GM19395 (cell line): Measurements from ENCODE around the gene COL13A1.

ENCODE experiments used
- ATAC-seq: cut with Tn5 transposase; IDR thresholded peaks from one replicate; pipeline ENCODE4 v1.9.1; 2021; ENCODE audit warnings: mild to moderate bottlenecking, moderate library complexity; ENCODE audit not compliant: unreplicated experiment

The COL13A1 gene

DNA sequence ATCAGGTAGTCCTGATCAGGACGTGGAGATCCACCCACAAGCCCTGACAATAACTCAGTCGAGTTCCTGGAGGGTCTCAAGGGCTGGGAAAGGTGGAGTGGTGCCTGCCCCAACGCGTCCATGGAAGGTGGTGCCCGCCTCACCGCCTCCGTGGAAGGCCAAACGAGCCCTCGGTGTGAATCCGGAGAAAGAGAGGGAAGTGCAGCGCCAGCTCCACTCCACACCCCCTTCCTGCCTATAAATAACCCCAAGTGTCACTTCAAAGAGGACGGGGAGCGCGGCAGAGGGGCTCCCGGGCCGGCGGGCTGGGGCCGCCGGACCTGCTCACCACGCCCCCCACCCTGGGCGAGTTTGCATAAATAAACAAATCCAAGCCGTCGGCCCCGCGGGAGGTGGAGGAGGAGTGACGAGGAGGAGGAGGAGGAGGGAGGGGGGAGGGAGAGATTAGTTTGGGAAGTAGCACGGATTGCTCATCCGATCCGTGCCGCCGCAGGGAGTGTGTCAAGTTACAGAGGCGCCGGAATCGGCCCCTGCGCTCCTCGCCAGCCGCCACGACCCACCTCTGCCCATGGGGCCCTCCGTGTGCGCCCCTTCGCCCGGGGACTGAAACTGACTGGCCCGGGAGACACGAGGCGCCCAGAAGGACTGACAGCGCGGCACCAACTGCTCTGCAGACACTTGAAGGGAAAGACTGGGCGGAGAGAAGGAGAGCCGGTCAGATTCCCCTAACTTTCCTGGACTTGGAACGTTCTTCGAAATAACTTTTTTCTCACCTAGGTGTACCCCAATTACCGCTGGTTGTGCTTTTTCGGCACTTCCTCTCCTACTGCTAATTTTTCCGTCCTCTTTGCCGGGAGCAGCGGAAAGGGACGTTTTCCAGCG, at the start of gene COL13A1:
Gene COL13A1 (plus strand): TSS at position 473 of the 882 bp plus-strand sequence. CDS start 518 bp downstream, outside the sequence.
- no peak for ATAC-seq

DNA sequence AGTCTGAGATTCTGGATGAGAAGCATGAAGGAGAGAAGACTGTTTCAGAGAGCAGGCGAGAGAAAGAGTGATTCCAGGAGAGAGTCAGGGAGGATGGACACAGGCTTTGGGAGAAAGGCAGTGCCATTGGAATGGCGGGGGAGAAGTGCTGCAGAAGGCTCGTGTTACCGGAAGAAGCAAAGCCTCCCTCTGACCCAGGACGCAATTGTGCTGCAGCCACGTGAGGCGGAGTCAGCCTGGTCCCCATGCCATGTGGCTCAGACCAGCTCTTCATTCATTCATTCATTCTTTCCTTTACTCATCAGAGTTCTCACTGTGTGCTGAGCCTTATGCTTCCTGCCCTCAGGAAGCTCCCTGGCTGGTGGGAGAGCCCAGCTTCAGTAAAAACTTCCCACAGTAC, 49.2 kb upstream of the COL13A1 start:
- no peak for ATAC-seq

DNA sequence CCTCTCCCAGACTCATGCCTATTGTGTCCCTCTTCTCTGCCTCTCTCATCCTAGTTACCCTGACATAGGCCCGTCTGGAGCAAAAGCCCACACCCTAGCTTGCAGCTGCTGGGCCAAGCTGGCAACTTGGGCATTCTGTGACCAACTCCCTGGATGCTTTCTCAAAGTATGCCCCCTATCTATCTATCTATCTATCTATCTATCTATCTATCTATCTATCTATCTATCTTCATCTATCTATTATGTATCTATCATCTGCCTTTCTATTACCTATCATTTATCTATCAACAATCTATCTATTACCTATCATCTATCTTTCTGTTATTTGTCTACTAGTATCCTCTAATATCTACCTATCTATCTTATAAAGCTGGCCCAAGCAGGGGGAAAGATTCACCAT, 45.4 kb upstream of the COL13A1 start:
- ATAC-seq = no peak

DNA sequence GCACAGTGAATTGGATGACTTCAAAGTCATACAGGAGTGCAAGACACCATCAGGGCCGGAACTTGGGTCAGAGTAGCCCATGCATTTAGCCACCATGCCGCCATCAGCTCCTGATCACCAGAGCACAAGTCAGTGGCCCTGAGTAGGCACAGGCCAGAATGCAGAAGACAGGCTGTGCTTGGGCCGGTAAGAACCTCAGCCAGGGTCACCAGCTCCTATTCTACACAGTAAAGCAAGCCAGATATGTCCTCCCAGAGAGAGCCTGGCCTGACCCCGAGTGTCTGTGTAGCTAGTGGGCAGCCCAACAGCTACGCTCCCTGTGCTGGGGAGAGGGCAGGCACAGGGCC, 44.5 kb upstream of the COL13A1 start:
- no peak for ATAC-seq

DNA sequence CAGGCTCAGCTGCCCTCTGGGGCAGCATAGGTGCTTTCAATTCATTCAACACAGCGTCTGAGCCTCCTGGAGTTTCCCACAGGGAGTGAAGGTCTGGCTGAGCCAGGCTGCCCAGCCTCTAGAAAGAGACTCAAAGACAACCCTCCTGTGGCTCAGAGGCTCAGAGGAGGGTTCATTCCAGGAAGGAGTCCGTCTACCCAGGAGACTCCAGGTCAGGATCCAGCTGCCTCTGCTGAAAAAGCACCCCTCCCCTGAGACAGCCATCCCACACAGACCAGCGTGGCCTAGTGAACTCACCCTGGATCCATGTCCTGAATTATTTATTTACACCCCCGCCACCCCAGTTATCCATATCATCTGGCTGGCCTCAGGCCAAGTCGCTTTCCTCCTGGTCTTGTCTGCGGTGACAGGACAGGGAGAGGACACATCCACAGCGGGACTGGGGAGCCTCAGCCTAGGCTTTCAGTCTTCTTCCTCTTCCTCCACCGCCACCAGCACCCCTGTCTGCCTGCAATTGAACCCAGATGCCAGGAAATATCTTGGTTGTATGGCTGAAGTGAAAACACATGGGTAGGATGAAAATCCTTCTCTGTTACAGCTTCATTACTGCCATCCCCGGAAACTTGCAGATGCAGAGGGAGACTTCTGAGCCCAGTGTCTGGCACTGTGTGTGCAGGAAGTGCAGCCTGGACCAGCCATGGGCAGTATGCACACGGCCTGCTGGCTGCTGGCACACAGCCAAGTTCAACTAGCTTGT, 44.0 kb upstream of the COL13A1 start:
- ATAC-seq = no peak

DNA sequence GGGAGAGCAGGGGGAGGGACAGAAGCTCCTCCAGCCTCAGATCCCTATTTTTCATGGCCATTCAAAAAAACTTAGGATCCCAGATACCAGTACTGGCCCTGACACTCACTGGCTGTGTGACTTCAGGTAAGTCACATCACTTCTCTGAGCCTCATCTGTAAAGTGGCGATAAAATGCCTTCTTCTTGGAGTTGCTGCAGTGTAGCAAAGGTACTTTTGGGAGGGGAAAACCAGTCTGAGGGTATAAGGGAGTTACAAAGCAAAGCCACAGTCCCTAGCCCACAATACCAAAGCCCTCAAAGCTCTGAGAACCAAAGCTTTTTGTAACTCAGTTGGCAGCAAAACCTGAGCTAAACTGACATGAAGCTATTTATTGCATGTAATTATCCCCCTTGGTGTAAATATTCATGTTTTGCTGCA, 43.4 kb upstream of the COL13A1 start:
- no peak for ATAC-seq

DNA sequence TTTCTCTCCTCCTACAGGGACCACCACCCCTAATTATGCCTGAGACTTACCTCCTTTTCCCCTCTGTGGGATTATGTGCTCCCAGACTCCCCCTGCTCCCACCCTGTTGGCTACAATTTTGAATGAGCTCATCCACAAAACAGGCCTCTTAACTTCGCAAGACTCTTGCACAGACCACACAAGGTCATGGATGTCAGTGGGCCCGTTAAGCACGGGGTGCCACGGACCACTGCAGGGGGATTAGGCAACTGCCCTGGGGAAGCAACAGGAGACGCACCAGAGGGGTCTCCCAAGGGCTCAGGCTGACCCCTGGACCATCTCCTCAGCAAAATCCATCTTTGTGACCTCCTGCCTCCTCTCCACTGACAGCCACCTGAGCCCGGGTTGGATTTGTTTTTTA, 42.1 kb upstream of the COL13A1 start:
- ATAC-seq = no peak

DNA sequence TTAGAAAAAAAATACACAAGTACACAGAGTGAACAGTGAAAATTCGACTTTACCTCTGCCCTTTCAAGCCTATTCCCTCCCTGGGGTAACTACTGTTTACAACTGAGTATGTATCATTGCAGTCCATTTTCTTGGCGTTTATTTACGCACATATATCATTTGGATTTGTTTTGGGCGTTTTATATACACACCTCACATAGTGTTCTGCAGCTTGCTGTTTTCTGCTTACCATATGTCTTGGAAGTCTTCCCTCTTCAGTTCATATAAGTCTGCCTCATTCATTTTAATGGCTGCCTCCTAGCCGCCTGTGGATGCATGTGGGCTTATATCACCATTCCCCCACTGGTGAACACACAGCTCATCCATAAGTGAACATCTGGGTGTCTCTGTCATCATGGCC, 41.6 kb upstream of the COL13A1 start:
- no peak for ATAC-seq

DNA sequence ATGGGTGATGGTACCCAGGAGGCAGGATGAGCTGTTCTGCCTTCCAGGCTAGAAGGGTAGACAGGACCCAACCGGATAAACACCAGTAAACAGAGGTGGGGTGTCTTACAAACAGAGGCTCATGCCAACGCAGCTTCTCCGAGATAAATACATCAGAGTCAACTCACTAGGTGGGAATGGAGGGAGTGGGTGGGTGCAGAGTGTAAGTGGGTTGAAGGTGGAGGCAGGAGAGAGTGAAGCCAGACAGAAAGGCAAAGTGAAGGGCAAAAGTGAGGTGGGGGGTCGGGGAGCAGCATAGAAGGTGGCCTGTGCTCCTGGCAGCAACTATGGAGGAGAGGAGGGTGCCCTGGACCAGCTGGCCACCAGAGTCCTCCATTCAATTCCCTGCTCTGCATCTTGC, 40.4 kb upstream of the COL13A1 start:
- ATAC-seq = no peak

DNA sequence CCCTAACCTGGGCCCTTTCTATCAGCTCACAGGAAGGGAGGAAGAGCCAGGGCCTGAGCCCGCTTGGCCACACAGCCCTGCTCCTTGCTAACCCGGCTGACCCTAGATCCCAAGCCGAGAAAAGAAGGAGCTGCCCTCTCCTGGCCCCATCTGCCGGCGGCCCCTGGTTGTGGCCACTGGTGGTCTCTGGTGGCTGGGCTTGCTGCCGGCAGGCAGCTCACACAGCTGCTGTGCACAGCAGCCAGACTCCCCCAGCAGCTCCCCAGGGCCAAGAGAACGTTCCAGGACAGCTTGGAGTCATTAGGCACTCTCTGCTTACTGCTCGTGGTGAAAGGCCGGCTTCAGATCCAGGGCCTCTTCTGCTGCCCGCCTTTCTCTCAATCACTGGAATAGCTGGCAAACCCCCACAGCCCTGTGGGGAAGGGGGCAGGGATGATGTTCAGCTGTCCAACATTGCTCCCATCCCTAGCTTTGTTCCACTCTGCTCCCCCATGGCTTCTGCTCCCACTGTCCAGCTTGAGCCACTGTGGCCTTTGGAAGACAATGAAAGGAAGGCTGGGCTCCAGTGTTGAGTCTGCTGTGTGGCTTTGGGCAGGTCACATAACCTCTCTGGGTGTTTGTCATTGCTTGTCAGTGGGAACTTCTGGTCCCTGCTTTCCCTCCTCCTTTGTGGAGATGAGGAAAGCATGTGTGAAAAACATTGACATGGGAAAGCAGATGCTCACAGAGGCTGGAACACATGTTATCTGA, 35.4 kb upstream of the COL13A1 start:
- no peak for ATAC-seq

DNA sequence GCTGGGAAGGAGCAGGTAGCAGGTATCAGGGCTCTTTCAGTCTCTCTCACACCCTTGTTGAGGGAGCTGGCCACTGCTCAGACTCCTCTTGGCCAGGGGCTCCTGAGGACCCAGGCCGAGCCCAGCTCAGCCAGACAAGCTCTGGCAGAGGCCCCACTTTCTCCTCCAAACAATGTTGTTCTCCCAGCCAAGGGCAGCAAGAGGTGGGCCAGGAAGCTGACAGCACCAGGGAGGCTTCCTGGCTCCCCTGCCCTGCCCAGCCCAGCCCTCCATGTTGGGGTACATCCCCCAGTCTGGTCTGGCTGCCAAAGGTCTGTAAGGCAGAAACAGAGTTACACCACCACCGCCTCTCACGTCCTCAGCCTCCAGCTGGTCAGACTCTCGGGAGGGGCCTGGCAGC, 33.9 kb upstream of the COL13A1 start:
- ATAC-seq = no peak

DNA sequence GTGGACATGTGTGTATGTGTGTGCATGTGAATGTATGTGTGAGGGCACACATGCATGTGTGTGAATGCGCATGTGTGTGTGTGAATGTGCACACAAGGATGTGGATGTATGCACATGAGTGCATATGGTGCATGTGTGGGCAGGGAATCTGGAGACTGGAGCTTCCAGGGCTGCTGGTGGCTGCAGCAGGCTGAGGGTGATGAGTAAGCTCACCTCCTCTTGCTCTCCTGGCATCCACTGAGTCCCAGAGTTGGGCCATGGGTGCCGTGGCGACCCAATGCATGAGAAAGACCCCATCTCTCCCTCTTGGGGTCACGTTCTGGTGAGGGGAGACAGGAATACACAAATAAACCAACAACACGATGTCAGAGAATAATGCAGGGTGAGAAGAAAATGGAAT, 33.3 kb upstream of the COL13A1 start:
- ATAC-seq = no peak

DNA sequence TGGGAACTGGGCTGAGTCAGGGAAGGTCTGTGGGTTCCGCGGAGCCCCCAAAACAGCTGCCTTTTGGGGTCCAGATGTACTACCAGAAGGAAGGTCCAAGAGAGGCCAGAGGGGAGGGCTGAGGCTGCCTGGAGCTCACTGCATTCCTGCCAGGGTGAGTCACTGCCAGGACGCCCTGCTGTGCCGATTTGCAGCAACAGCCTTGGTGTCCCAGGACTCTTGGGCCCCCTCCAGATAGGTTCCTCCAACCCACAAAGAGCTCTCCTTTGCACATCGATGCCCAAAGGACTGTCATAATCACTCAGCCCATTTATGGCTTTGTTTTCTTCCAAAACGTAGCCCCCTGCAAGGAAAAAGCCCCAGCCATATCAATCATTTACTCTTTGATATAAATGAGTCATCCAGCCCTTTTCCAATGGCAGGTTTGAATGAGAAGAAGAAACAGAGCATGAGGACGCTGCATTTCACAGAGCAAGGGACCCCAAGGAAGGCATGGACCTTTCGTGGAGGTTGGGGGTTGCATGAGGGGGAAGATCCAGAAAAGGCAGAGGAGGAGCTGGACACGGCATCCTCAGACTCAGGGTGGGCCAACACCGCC, 32.2 kb upstream of the COL13A1 start:
- ATAC-seq = no peak

DNA sequence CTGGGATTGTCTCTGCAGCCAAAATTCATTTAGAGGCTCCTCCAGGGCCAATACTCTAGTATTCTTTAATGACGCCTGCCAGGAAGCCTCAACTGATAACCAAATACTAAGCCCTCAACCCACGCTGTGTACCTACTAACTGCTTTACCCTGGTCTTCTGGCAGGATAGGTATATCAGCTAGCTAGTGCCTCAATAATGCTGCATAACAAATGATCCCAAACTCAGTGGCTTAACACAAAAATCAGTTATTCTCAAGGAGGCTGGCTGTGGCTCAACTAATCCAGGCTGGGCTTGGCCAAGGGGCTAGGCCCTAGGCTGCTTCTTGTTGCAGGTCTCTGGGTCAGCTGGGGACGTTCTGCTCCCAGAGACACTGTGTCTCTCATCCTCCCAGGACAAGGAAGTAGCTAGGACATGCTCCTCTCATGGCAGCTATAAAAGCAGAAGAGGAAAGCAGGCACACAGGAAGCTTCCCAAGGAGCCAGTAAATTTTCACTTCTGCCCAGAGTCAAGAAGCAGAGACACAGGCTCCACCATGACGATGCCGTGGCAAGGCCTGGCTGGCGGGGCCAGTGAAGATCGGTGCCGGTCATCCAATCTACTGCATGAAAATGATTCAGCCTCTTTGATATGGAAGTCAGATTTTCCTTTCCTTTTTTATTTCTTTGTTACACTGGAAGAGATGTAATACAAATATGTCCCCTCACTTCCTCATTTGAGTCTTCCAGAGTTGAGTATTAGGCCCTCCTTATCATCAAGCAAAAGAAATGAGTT, 28.6 kb upstream of the COL13A1 start:
- ATAC-seq = no peak

DNA sequence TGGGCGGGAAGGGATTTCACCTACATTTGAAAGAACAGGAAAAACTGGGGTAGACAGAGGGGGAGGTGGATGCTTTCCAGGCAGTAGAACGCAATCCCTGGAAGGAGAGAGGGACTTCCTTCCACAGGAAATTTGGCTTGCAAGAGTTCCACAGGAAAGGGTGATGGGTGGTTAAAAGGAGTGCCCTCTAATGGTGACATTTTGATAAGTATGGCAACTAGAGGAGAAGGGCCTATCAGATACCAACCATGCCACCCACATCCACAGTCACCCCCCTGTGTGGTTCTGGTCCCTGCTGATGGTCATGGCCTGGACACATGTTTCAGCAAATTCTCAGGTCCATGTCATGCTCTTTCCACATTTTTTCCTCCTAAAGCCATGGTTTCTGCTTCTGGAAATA, 27.1 kb upstream of the COL13A1 start:
- no peak for ATAC-seq

DNA sequence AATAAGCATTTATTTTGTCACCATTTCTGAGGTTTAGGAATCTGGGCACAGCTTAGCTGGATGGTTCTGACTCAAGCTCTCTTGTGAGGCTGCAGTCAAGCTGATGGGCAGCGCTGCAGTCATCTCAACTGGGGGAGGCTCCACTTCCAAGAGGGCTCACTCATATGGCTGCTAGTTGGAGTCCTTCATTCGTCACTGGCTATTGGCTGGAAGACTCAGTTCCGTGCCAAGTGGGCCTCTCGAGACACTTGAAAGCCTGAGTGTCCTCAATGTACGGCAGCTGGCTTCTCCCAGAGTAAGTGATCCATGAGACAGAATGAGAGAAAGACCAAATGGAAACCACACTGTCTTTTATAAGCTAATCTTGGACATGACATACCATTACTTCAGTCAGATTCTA, 21.6 kb upstream of the COL13A1 start:
- ATAC-seq = no peak

DNA sequence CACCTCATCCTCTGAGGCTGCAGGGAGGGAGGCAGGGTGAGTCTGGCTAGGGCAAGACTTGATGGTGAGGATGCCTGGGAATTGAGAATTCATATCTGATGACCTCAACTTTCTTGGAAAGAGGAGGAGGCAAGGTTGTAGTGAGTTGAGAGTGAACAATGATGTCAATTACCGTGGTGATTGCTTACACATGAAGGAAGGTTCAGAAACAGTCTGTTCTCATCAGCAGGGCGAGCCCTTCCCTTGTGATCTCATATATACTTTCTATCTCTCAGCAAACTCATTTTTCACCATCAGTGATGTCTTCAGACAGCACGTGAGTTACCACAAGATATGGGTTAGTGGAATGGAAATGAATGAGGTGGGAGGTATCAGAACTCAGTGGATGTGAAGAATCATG, 20.1 kb upstream of the COL13A1 start:
- no peak for ATAC-seq

DNA sequence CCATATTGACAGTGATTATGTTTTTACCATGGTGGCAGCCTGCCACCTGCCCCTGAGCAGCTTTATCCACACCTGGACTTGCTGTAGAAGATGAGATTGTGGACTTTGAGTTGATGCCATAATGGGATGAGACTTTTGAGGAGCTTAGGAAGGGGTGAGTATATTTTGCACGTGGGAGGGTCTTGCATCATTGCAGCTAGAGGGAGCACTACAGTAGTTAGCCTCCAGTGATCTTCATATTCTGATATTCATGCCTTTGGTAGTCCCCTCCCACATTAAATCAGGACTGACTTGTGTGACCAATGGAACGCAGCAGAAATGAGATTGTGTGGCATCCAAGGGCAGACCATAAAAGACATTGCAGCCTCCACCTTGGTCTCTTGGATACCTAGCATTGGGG, 18.2 kb upstream of the COL13A1 start:
- ATAC-seq = no peak

DNA sequence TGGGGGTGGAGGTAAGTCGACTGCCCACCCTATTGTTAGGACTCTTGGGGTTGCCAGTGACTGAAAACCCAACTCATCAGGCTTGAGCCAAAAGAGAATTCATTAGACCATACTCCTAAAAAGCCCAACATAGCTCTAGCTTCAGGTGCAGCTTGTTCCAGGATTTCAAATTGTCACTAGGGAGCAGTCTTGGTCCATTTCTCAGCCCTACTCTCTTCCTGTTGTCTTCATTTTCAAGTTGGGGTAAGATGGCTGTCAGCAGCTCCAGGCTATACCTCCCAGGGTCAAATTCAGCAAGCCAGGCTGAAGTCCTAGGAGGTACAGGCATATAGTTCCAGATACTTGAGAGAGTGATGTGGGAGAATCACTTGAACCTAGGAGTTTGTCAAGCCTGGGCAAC, 14.9 kb upstream of the COL13A1 start:
- ATAC-seq = no peak

DNA sequence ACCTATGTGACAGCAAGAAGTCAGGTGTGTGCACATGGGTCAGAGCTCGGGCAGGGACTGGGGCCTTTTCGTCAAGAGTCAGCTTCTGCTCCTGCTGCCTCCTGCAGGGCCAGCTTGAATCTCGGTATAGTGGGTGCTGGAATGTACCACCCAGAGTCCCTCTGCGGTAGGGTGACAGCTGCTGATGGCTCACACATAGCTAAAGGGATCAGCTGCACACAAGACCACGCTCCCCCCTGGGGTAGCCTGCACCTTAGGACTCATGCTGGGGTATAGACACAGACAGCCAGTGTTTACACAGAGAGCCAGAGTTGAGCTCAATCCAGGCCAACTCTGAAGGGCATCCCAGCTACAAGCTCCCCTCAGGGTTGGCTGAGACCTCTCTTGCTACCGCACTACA, 14.0 kb upstream of the COL13A1 start:
- no peak for ATAC-seq
